HepG2 (cell line): ENCODE data around the gene CIROP. TPM values are rescaled to one million over a fixed set of nuclear protein-coding genes. Genes with fewer than 3 reads are reported as not detected.

Source experiments
- ATF1 ChIP-seq: IDR thresholded peaks from 2 replicates; pipeline ENCODE4 v1.6.1; 2016; ENCODE audit warnings: mild to moderate bottlenecking, control low read depth
- ATF7 ChIP-seq, 2 experiments: fragments of 450-650 bp in 1 of 2; sonication (generic) in 1 of 2; formaldehyde crosslinking in 1 of 2; IDR thresholded peaks; 2 replicates each; pipeline versions ENCODE4 v1.4.0 to v1.6.1; 2016 to 2020; ENCODE audit warnings: antibody characterized with exemption in 1 of 2, mild to moderate bottlenecking in 1 of 2, missing genetic modification reagents in 1 of 2
- ATM ChIP-seq: fragments of 450-650 bp; IDR thresholded peaks from 2 replicates; pipeline ENCODE4 v1.7.1; 2017; ENCODE audit warnings: mild to moderate bottlenecking, borderline replicate concordance
- GRHL1 ChIP-seq: sonication (generic); formaldehyde crosslinking; conservative IDR thresholded peaks from 2 replicates; pipeline ENCODE4 v1.8.0; 2022; ENCODE audit warnings: missing genetic modification reagents
- IKZF4 ChIP-seq: sonication (generic); formaldehyde crosslinking; IDR thresholded peaks from 2 replicates; pipeline ENCODE4 v1.5.1; 2020; ENCODE audit warnings: borderline replicate concordance, mild to moderate bottlenecking, low read depth, missing genetic modification reagents; ENCODE audit errors: not compliant biosample characterization
- KLF12 ChIP-seq: sonication (generic); formaldehyde crosslinking; IDR thresholded peaks from 2 replicates; pipeline ENCODE4 v1.4.0; 2020; ENCODE audit warnings: missing genetic modification reagents, borderline replicate concordance
- MXI1 ChIP-seq: IDR thresholded peaks from 3 replicates; pipeline ENCODE4 v1.6.1; 2012; ENCODE audit warnings: low read depth, low read length, inconsistent platforms, borderline replicate concordance
- NFIB ChIP-seq: sonication (generic); formaldehyde crosslinking; IDR thresholded peaks from 2 replicates; pipeline ENCODE4 v1.9.0; 2021; ENCODE audit warnings: missing genetic modification reagents, mild to moderate bottlenecking, borderline replicate concordance
- SAFB2 ChIP-seq: sonication (generic); formaldehyde crosslinking; IDR thresholded peaks from 2 replicates; pipeline ENCODE4 v1.5.1; 2020; ENCODE audit warnings: missing genetic modification reagents, low read depth, mild to moderate bottlenecking, borderline replicate concordance
- SRF ChIP-seq: IDR thresholded peaks from 2 replicates; pipeline ENCODE4 v1.6.1; 2011; ENCODE audit warnings: mild to moderate bottlenecking, low read depth, low read length, moderate library complexity
- SRSF1 ChIP-seq: fragments of 200-400 bp; formaldehyde crosslinking; optimal IDR thresholded peaks from 2 replicates; pipeline ENCODE3; 2017; ENCODE audit warnings: mild to moderate bottlenecking, low read depth, low read length, moderate library complexity
- TCF12 ChIP-seq, 2 experiments: fragments of 450-650 bp in 1 of 2; sonication (generic) in 1 of 2; formaldehyde crosslinking in 1 of 2; IDR thresholded peaks; 2 replicates each; pipeline versions ENCODE4 v1.6.1 to v1.8.0; 2017 to 2022; ENCODE audit warnings: antibody characterized with exemption in 1 of 2, mild to moderate bottlenecking in 1 of 2, missing genetic modification reagents in 1 of 2, moderate library complexity in 1 of 2
- TOPORS ChIP-seq: sonication (generic); formaldehyde crosslinking; IDR thresholded peaks from 2 replicates; pipeline ENCODE4 v1.8.0; 2023; ENCODE audit warnings: mild to moderate bottlenecking, missing genetic modification reagents
- ZBTB21 ChIP-seq: sonication (generic); formaldehyde crosslinking; IDR thresholded peaks from 2 replicates; pipeline ENCODE4 v1.4.0; 2020; ENCODE audit warnings: missing genetic modification reagents
- ZBTB44 ChIP-seq: sonication (generic); formaldehyde crosslinking; IDR thresholded peaks from 2 replicates; pipeline ENCODE4 v1.4.0; 2020; ENCODE audit warnings: missing genetic modification reagents
- ZFX ChIP-seq: sonication (generic); formaldehyde crosslinking; IDR thresholded peaks from 2 replicates; pipeline ENCODE4 v1.4.0; 2020; ENCODE audit warnings: mild to moderate bottlenecking, low read depth, missing genetic modification reagents, moderate library complexity
- ZHX2 ChIP-seq, 2 experiments: sonication (generic) in 1 of 2; formaldehyde crosslinking in 1 of 2; IDR thresholded peaks; 2 replicates each; pipeline versions ENCODE4 v1.6.1 to v1.9.0; 2014 to 2022; ENCODE audit warnings: antibody characterized with exemption in 1 of 2, borderline replicate concordance in 1 of 2, inconsistent platforms in 1 of 2, low read depth in 1 of 2, missing genetic modification reagents in 1 of 2
- ZNF20 ChIP-seq: sonication (generic); formaldehyde crosslinking; IDR thresholded peaks from 2 replicates; pipeline ENCODE4 v1.4.0; 2020; ENCODE audit warnings: mild to moderate bottlenecking, moderate library complexity, missing genetic modification reagents
- ZNF75D ChIP-seq: sonication (generic); formaldehyde crosslinking; IDR thresholded peaks from 2 replicates; pipeline ENCODE4 v1.8.1; 2023; ENCODE audit warnings: missing genetic modification reagents, mild to moderate bottlenecking, borderline replicate concordance
- polyA plus RNA-seq, 8 experiments: library from polyadenylated mRNA; depleted of rRNA in 3 of 8; stranded (reverse) in 7 of 8; unstranded in 1 of 8; fragments of >200 nt; fragmentation: Illumina TruSeq in 4 of 8; extraction: Trizol in 4 of 8; gene quantifications; 2 replicates each; pipeline versions ENCODE4 v1.2.1 to v1.2.3, GENCODE V29; 2011 to 2016; ENCODE audit warnings: low read depth in 4 of 8, missing spikeins in 1 of 8, mixed read lengths in 1 of 8; ENCODE audit not compliant: insufficient read depth in 1 of 8
- total RNA-seq, 5 experiments: library from RNA; depleted of rRNA; stranded (reverse); fragments of >200 nt; fragmentation: Illumina TruSeq; extraction: Trizol; gene quantifications; 2 replicates each; pipeline ENCODE4 v1.2.3, GENCODE V29; 2016; ENCODE audit warnings: low read depth in 1 of 5

The CIROP gene
- total and polyA plus RNA-seq, 2 of the 13 experiments (the other 11 are each of a cell fraction or from before 2014, with no cell fraction given) = 0.07 TPM; not detected in 1

GRCh38 chr14:23120541-23121251 is 15.9 kb upstream of the CIROP start (continued):
- TF ChIP-seq ZHX2 (IDR thresholded peaks at IDR 0.05; ENCODE audit: low read depth) (peak; percentile 60; the same call in 1 of the 2 replicates), ZHX2 (CRISPR knock-in tag; IDR thresholded peaks at IDR 0.05; ENCODE audit: borderline replicate concordance) (no peak), ZBTB21 (CRISPR knock-in tag) (no peak), MXI1 (peak; percentile 50; the same call in 1 of the 3 replicates), SRF (no peak), KLF12 (CRISPR knock-in tag) (no peak; the same call in 1 of the 2 replicates), IKZF4 (CRISPR knock-in tag) (peak; percentile 39), SRSF1 (no peak), GRHL1 (no peak), NFIB (CRISPR knock-in tag) (no peak), ATM (no peak), ATF1 (CRISPR knock-in tag) (no peak), ZBTB44 (peak; percentile 63; the same call in 1 of the 2 replicates), ZNF75D (CRISPR knock-in tag) (no peak), ZNF20 (CRISPR knock-in tag) (no peak), ATF7 (IDR thresholded peaks at IDR 0.05) (no peak), ATF7 (CRISPR knock-in tag; IDR thresholded peaks at IDR 0.05) (no peak), SAFB2 (CRISPR knock-in tag) (peak; percentile 46; the same call in 1 of the 2 replicates), TOPORS (CRISPR knock-in tag) (0 out of 2 replicates have a peak, but pooled peaks have one; percentile 45), TCF12 (IDR thresholded peaks at IDR 0.05) (no peak), TCF12 (CRISPR knock-in tag; IDR thresholded peaks at IDR 0.05) (no peak), ZFX (CRISPR knock-in tag) (no peak)
